PFSK-1 (cell line): ENCODE results near the gene CARNS1.

Source experiments
- FOXP2 ChIP-seq: optimal IDR thresholded peaks from 2 replicates; pipeline ENCODE3; 2011; ENCODE audit warnings: borderline replicate concordance, control low read depth, inconsistent platforms; ENCODE audit not compliant: insufficient read depth; ENCODE audit errors: extremely low read length, extremely low read depth
- POLR2AphosphoS5 ChIP-seq: IDR thresholded peaks from 2 replicates; pipeline ENCODE4 v1.6.1; 2012; ENCODE audit warnings: low read depth, mild to moderate bottlenecking, control low read depth, low read length, moderate library complexity
- REST ChIP-seq, 2 experiments: IDR thresholded peaks; 2 replicates each; pipeline versions ENCODE4 v1.6.1 to v1.8.0; 2011 to 2012; ENCODE audit warnings: low read depth in 2 of 2, low read length in 2 of 2, control low read depth in 1 of 2, inconsistent platforms in 1 of 2, mild to moderate bottlenecking in 1 of 2, moderate library complexity in 1 of 2; ENCODE audit not compliant: insufficient read depth in 1 of 2
- SIN3A ChIP-seq: IDR thresholded peaks from 2 replicates; pipeline ENCODE4 v1.6.1; 2012; ENCODE audit warnings: mild to moderate bottlenecking, low read length, moderate library complexity, borderline replicate concordance; ENCODE audit not compliant: insufficient read depth
- TAF1 ChIP-seq: IDR thresholded peaks from 2 replicates; pipeline ENCODE4 v1.6.1; 2012; ENCODE audit warnings: low read length, control low read depth, borderline replicate concordance; ENCODE audit not compliant: insufficient read depth

The CARNS1 gene

GRCh38 chr11:67382276-67383136, 33.0 kb upstream of the CARNS1 start:
- TF ChIP-seq POLR2AphosphoS5, result no peak
- TF ChIP-seq SIN3A, result no peak
- TF ChIP-seq TAF1, result no peak
- TF ChIP-seq REST (IDR thresholded peaks at IDR 0.05; ENCODE audit: insufficient read depth in 1 of 2, low read depth in 2 of 2, low read length in 2 of 2), result no peak
- no peak for TF ChIP-seq FOXP2

- TF ChIP-seq REST (IDR thresholded peaks at IDR 0.05; ENCODE audit: insufficient read depth in 1 of 2, low read depth in 2 of 2, low read length in 2 of 2) (no peak), SIN3A (no peak), FOXP2 (no peak), POLR2AphosphoS5 (no peak), TAF1 (no peak)
Measured at GRCh38 chr11:67384851-67385366, 30.6 kb upstream of the CARNS1 start.

GRCh38 chr11:67387069-67387468, 28.4 kb upstream of the CARNS1 start:
- TF ChIP-seq SIN3A (no peak), POLR2AphosphoS5 (no peak), REST (IDR thresholded peaks at IDR 0.05; ENCODE audit: insufficient read depth in 1 of 2, low read depth in 2 of 2, low read length in 2 of 2) (no peak), TAF1 (peak; percentile 37; the same call in 1 of the 2 replicates), FOXP2 (no peak)

GRCh38 chr11:67387518-67387917, 28.0 kb upstream of the CARNS1 start:
- TF ChIP-seq POLR2AphosphoS5, result no peak
- TF ChIP-seq SIN3A, result no peak
- TF ChIP-seq TAF1, result no peak
- TF ChIP-seq REST (IDR thresholded peaks at IDR 0.05; ENCODE audit: insufficient read depth in 1 of 2, low read depth in 2 of 2, low read length in 2 of 2), result no peak
- TF ChIP-seq FOXP2, result no peak

GRCh38 chr11:67389477-67389876, 26.0 kb upstream of the CARNS1 start:
- no peak for TF ChIP-seq REST (IDR thresholded peaks at IDR 0.05; ENCODE audit: insufficient read depth in 1 of 2, low read depth in 2 of 2, low read length in 2 of 2)
- TF ChIP-seq SIN3A, result no peak
- TF ChIP-seq TAF1, result no peak
- no peak for TF ChIP-seq POLR2AphosphoS5
- no peak for TF ChIP-seq FOXP2
